ENCODE data around the gene RRP15.
A peak's percentile ranks its signal among the peaks of the same experiment; 100 is the strongest.

The RRP15 gene

DNA sequence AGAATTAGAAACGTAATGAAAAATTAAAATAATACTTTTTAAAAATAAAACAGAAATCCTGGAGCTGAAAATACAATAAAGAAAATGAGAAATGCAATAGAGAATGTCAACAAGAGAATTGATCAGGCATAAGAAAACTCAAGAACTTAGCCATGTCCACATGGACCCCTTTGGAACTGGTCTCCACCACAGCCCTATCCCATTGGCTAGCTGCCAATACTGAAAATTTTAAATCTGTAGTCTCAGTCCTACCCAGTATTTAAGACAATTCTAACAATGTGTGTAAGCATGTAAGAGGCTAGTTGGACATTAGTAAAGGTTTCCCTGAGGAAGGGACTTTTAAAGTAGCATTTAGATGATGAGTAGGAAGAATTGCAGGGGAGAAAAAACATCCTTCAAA lies 25.8 kb upstream of the RRP15 start:
- no peaks in the 10 kb centered on the region for H3K9me3 ChIP-seq (ENCODE audit: severe bottlenecking)
- no peaks in the 10 kb centered on the region for H3K36me3 ChIP-seq (ENCODE audit: low read depth)
- TF ChIP-seq CTCF (IDR thresholded peaks at IDR 0.05; ENCODE audit: poor library complexity, severe bottlenecking): no peak
- ATAC-seq (ENCODE audit: low read depth) (no peak), DNase-seq (ENCODE audit: low spot score) (no peak)
- H3K27ac ChIP-seq (ENCODE audit: poor library complexity, severe bottlenecking): no peak overlapping the region
- no peak overlapping the region for H3K4me3 ChIP-seq (ENCODE audit: severe bottlenecking)
- H3K4me1 ChIP-seq (ENCODE audit: insufficient read depth, poor library complexity, severe bottlenecking): no peaks in the 10 kb centered on the region
- no peaks in the 10 kb centered on the region for H3K27me3 ChIP-seq (ENCODE audit: insufficient read depth, poor library complexity, severe bottlenecking)

DNA sequence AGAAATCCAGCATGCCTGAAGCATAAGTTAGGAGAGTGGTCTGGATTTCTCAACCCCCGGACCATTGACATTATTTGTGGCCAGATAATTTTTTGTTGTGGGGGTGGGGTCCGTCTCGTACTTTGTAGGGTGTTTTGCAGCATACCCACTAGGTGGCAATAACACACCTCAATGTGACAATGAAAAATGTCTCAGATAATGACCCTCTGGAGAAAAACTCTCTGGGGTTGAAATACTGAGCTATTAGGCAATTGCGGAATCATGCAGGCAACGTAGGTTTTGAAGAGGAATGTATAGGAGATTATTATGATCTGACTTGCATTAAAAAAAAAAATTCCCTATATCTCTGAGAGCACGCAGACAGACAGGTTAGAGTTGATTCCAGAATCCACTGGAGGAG lies 25.3 kb upstream of the RRP15 start:
- no peaks in the 10 kb centered on the region for H3K9me3 ChIP-seq (ENCODE audit: severe bottlenecking)
- H3K36me3 ChIP-seq (ENCODE audit: low read depth): no peaks in the 10 kb centered on the region
- H3K27ac ChIP-seq (ENCODE audit: poor library complexity, severe bottlenecking): no peak overlapping the region
- no peaks in the 10 kb centered on the region for H3K4me1 ChIP-seq (ENCODE audit: insufficient read depth, poor library complexity, severe bottlenecking)
- TF ChIP-seq CTCF (IDR thresholded peaks at IDR 0.05; ENCODE audit: poor library complexity, severe bottlenecking): peak; percentile 9
- H3K27me3 ChIP-seq (ENCODE audit: insufficient read depth, poor library complexity, severe bottlenecking): no peaks in the 10 kb centered on the region
- no peak for DNase-seq (ENCODE audit: low spot score)
- H3K4me3 ChIP-seq (ENCODE audit: severe bottlenecking): no peak overlapping the region
- ATAC-seq (ENCODE audit: low read depth): no peak

DNA sequence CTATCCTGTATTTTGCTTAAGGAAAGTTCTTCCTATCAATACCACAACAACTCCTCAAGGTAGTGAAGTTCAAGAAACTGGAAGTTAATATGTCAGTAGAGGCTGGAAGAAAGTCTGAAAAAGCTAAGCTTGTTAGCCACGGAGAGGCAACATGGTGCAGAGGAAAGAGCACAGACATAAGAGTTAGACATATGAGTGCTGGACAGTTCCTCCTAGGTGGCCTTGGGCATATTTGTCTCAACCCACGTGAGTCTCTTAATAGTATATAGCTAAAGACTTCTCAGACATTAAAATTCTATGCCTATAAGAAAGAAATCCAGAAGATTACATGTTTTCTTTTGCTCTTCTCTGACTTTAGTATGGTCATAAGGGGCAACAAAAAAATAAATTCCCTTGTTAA lies 22.8 kb upstream of the RRP15 start:
- DNase-seq (ENCODE audit: low spot score): no peak
- no peak for TF ChIP-seq CTCF (IDR thresholded peaks at IDR 0.05; ENCODE audit: poor library complexity, severe bottlenecking)
- Histone ChIP-seq H3K4me1 (ENCODE audit: insufficient read depth, poor library complexity, severe bottlenecking) (no peaks in the 10 kb centered on the region), H3K27me3 (ENCODE audit: insufficient read depth, poor library complexity, severe bottlenecking) (no peaks in the 10 kb centered on the region), H3K9me3 (ENCODE audit: severe bottlenecking) (no peaks in the 10 kb centered on the region), H3K36me3 (ENCODE audit: low read depth) (no peaks in the 10 kb centered on the region), H3K27ac (ENCODE audit: poor library complexity, severe bottlenecking) (no peak overlapping the region), H3K4me3 (ENCODE audit: severe bottlenecking) (no peak overlapping the region)
- ATAC-seq (ENCODE audit: low read depth): no peak

GRCh38 chr1:218266356-218266755 lies 18.7 kb upstream of the RRP15 start:
- Histone ChIP-seq H3K4me1 (ENCODE audit: insufficient read depth, poor library complexity, severe bottlenecking) (no peaks in the 10 kb centered on the region), H3K36me3 (ENCODE audit: low read depth) (no peaks in the 10 kb centered on the region), H3K9me3 (ENCODE audit: severe bottlenecking) (no peaks in the 10 kb centered on the region), H3K4me3 (ENCODE audit: severe bottlenecking) (no peak overlapping the region), H3K27me3 (ENCODE audit: insufficient read depth, poor library complexity, severe bottlenecking) (no peaks in the 10 kb centered on the region), H3K27ac (ENCODE audit: poor library complexity, severe bottlenecking) (no peak overlapping the region)
- ATAC-seq (ENCODE audit: low read depth) (no peak), DNase-seq (ENCODE audit: low spot score) (no peak)
- TF ChIP-seq CTCF (IDR thresholded peaks at IDR 0.05; ENCODE audit: poor library complexity, severe bottlenecking): no peak

GRCh38 chr1:218272366-218272765 lies 12.7 kb upstream of the RRP15 start:
- Histone ChIP-seq H3K27me3 (ENCODE audit: insufficient read depth, poor library complexity, severe bottlenecking) (no peaks in the 10 kb centered on the region), H3K4me3 (ENCODE audit: severe bottlenecking) (no peak overlapping the region), H3K9me3 (ENCODE audit: severe bottlenecking) (no peaks in the 10 kb centered on the region), H3K36me3 (ENCODE audit: low read depth) (no peaks in the 10 kb centered on the region), H3K4me1 (ENCODE audit: insufficient read depth, poor library complexity, severe bottlenecking) (no peaks in the 10 kb centered on the region), H3K27ac (ENCODE audit: poor library complexity, severe bottlenecking) (no peak overlapping the region)
- ATAC-seq (ENCODE audit: low read depth) (no peak), DNase-seq (ENCODE audit: low spot score) (no peak)
- no peak for TF ChIP-seq CTCF (IDR thresholded peaks at IDR 0.05; ENCODE audit: poor library complexity, severe bottlenecking)
